ENCODE results near the gene BTG1. TPM values are rescaled to one million over a fixed set of nuclear protein-coding genes. Genes with fewer than 3 reads are reported as not detected.

The BTG1 gene
- total and polyA plus RNA-seq, 2 of the 8 experiments (the other 6 are each of a cell fraction or from before 2014, with no cell fraction given): 17.1 to 32.7 TPM

DNA sequence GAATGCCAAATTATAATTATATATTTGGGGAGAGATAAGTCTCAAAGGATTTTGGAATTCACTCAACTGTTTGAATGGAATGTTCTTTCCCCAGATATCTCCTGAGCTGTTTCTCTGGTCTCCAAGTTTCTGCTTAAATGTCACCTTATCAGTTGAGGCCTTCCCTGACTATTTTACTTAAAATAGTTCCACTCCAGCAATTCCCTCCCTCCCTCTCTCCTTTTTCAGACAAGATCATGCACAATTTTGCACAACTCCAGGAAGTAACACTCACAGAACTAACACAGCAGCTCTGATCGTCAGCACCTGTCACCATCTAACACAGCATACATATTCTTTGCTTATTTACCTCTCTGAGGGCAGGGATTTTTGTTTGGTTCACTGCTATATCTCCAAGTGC is 12.5 kb downstream of the BTG1 start (continued):
- TF ChIP-seq, protein P1, sequence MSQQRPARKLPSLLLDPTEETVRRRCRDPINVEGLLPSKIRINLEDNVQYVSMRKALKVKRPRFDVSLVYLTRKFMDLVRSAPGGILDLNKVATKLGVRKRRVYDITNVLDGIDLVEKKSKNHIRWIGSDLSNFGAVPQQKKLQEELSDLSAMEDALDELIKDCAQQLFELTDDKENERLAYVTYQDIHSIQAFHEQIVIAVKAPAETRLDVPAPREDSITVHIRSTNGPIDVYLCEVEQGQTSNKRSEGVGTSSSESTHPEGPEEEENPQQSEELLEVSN (IDR thresholded peaks at IDR 0.05): no peak
- TF ChIP-seq PHF8 (conservative IDR thresholded peaks at IDR 0.05; ENCODE audit: low read depth, low read length) (no peak), CREB1 (IDR thresholded peaks at IDR 0.05) (no peak), SP4 (IDR thresholded peaks at IDR 0.05; ENCODE audit: low read length) (no peak)
- TF ChIP-seq, protein P2, sequence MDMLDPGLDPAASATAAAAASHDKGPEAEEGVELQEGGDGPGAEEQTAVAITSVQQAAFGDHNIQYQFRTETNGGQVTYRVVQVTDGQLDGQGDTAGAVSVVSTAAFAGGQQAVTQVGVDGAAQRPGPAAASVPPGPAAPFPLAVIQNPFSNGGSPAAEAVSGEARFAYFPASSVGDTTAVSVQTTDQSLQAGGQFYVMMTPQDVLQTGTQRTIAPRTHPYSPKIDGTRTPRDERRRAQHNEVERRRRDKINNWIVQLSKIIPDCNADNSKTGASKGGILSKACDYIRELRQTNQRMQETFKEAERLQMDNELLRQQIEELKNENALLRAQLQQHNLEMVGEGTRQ (IDR thresholded peaks at IDR 0.05; ENCODE audit: low read length): no peak
